Measurements from ENCODE around the gene VIPAS39.

VIPAS39 gene
- 15.0 to 26.4 reads per million in 2 donors for total RNA-seq

DNA sequence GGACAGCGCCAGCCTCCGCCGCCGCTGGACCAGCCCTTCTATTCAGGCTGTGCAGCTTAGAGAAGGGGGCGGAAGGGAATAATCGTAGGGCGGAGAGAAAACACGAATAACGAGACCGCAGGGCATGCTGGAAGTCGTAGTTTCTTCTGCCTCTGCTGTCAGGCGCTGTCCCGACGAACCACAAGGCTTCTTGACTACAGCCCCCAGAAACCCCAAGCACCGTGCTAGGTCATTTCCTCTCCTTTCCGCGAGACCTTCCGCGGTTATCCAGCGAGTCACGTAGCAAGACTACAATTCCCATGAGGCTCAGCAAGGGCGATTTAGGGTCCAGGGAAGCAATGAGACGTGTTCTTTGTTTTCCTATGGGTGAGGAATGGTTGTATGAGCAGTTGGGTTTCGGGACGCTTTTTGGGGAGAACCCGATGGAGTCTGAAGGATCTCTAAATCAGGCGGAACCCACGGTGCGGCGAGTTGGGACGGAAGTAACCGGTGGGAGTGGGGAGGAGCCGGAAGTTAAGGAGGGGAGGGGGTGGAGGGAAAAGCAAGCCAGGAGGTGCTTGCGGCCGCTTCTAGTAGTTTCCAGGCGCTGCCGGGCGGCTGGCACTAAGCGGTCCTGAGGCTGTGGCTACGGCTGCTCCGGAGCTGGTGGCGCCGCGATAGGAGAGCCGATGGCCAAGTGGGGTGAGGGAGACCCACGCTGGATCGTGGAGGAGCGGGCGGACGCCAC is at the start of gene VIPAS39, which contains the start of gene AHSA1:
VIPAS39 (minus strand) TSS at position 80 of the 727 bp plus-strand sequence. CDS start 3,499 bp downstream, outside the sequence.
AHSA1 (plus strand) TSS at position 572 of the 727 bp plus-strand sequence; CDS start at position 669, 97 bp downstream.
- peak; percentile 85 for DNase-seq

DNA sequence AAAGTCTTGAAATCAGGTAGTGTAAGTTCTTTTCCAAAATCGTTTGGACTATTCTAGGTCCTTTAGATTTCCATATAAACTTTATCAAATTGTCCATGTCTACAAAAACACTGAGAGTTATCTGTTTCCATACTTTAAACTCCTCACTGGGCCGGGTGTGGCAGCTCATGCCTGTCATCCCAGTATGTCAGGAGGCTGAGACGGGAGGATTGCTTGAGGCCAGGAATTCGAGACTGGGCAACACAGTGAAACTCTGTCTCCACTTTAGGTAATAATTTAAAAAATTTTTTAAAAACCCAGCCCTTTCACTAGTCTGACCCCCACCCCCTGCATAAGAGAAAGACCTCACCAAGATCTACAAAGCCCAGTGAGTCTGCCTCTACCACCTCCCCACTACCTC is 47.6 kb upstream of the VIPAS39 start:
- DNase-seq: no peak

- no peak for DNase-seq
These were observed 45.7 kb upstream of the VIPAS39 start for GRCh38 chr14:77503138-77503537.

DNA sequence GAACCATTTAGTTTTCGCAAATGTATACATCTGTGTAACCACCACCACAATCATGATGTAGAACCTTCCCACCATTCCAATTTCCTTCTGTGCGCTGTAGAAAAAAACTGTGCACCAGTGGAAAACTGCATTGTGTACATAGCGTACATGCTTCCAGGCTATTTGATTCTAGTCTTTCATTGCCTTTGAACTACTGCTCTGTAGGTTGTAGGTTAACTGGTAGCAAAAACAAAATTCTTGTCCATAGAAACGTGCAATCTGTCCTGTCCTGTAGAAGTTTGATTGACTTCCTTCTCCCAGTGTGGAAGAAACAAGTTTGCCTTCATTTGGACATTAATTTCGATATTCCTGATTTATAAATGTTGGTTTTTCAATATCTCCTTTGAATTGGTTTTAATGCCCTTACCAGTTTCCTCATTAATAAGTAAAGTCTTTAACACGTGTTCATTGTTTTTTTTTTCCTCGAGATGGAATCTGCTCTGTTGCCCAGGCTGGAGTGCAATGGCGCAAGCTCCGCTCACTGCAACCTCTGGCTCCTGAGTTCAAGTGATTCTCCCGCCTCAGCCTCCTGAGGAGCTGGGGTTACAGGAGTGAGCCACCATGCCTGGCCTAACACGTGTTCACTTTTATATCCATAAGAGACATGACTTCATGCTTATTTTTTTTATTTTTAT is 44.8 kb upstream of the VIPAS39 start:
- DNase-seq: no peak

GRCh38 chr14:77498984-77499527 is 41.7 kb upstream of the VIPAS39 start:
- no peak for DNase-seq

DNA sequence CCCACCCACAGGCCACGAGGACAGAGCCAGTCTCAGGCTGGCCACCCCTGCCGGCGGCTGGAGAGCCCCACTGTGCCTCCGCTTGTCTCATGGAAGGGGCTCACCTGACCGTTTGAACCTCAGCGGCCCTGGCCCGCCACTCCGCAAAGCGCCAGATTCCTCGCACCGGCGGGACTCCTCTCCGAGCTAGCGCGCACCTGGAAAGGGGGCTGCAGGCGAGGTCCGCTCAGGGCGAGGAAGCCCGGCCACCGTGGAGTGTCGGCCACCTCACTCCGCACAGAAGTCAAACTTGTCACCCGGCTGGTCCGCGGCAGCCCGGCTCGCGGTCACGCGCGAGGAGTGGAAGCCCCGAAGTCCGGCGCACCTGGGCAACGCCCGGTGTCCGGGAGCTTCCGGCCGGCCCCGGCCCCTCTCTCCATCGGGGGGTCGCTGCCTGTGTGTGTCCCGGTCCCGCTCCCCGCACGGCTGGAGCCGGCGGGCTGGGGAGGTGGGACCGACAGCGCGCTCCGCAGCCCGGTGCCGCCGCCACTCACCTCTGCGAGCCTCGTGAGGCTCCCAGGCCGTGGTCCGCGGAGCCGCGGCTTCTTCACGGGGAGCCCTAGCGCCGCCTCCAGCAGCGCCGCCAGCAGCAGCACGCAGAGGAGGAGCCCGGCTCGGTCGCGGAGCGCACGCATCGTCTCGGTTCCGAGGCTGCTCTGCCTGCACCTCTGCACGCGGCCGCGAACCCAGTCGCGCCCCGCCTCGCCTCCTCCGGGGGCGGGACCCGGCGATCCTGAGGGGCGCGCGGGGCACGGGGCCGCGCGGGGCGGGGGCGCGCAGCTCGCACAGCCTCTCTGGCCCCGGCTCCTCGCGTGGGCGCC is 40.9 kb upstream of the VIPAS39 start, which contains the start of gene ISM2:
ISM2 (minus strand) TSS at position 697 of the 860 bp plus-strand sequence; CDS start at position 674, 23 bp downstream.
- peak; percentile 6 for DNase-seq

GRCh38 chr14:77495334-77495733 is 37.9 kb upstream of the VIPAS39 start:
- no peak for DNase-seq

- no peak for DNase-seq
These were observed 33.7 kb upstream of the VIPAS39 start for GRCh38 chr14:77491056-77491455.

- DNase-seq: no peak
These were observed 33.1 kb upstream of the VIPAS39 start for GRCh38 chr14:77490347-77490986.

GRCh38 chr14:77489041-77489440 is 31.6 kb upstream of the VIPAS39 start:
- DNase-seq: no peak

DNA sequence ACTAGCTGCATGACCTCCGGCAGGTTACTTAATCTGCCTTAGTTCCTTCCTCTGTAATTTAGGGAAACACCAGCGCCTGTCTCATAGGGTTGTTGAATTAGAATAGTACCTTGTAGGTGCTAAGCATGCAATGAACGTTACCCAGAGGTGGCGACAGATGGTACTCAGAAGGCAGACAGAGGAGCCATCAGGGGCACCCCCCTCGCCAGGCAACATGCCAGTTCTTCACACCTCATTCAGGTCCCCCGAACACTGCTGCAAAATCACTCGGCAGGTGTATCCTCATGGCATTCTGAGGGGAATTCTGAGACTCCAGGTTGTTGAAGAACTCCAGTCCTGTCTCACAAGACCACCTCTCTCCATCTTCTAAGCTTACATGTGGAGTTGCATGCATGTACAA is 31.2 kb upstream of the VIPAS39 start:
- no peak for DNase-seq

DNA sequence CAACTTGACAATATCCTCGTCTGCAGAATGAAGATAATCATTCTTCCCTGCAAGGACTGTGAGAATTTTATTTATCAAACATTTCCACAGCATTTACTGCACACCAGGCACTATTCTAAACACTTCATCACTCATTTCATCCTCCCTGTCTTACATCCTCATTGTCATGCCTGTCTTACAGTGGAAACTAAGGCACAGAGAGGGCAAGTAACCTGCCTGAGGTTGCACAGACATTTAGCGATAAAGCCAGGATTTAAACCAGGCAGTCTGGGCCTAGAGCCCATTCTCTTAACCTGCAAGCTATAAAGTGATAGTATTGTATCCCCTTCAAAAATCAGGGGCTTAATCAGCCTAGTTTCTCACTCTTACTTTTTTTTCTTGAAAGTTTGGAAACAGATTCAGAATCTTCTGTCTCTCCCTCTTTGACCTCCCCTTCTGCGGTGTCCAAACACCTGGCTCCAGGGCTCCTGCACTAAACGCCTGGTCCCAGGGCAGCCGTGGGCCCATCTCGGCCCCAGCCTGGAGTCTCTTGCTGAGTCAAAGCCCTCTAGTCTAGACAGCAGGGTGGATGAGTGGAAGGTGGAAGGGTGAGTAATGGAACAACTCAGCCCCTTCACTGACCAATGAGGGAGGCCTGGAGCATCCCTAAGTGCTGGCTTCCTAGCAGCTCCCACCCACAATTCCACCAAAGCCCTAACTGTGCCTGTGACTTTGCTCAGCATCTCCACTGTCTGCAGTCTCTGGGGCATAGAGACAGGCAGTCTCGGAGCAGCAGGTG is 28.7 kb upstream of the VIPAS39 start:
- no peak for DNase-seq

DNA sequence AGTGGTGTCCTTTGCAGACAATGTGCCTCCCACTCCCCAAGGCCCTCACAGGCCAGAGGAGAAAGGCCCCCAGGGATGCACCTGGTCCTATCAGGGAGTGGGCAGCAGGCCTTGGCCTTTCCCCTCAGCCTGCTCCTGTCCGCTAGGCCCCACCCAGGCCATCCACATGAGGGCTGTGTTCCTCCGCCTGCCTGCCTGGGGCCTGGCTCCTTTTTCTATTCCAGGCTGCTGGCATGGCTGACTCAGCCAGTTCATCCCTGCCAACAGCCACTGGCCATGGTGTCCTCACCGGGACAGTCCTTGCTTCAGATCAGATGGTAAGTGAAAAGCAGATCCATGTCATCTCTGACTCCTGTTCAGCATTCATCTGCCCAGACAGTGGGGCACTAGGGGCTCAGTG is 27.9 kb upstream of the VIPAS39 start:
- no peak for DNase-seq

DNA sequence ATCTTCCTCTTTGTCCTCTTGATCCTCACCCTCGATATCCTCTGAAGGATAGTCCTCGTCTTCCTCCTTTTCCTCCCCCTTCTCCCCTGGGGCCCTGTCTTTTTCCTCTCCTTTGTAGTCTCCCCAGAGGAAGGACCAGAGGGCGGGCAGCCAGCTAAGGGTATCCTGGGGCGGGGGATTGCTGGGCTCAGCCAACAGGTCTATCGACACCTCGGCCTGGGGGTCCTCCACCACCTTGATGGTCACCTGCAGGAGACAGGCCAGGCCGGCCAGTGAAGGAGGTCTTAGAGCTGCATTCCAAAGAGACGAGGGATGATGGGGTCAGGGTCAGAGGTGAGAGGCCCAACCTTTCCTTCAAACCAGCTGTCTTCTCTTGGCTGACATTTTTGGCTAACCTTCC is 25.0 kb upstream of the VIPAS39 start:
- no peak for DNase-seq

GRCh38 chr14:77478796-77479195 is 21.4 kb upstream of the VIPAS39 start:
- DNase-seq: no peak

- no peak for DNase-seq
These were observed 20.6 kb upstream of the VIPAS39 start for GRCh38 chr14:77478029-77478428.

GRCh38 chr14:77475432-77476115 is 18.2 kb upstream of the VIPAS39 start:
- no peak for DNase-seq

DNA sequence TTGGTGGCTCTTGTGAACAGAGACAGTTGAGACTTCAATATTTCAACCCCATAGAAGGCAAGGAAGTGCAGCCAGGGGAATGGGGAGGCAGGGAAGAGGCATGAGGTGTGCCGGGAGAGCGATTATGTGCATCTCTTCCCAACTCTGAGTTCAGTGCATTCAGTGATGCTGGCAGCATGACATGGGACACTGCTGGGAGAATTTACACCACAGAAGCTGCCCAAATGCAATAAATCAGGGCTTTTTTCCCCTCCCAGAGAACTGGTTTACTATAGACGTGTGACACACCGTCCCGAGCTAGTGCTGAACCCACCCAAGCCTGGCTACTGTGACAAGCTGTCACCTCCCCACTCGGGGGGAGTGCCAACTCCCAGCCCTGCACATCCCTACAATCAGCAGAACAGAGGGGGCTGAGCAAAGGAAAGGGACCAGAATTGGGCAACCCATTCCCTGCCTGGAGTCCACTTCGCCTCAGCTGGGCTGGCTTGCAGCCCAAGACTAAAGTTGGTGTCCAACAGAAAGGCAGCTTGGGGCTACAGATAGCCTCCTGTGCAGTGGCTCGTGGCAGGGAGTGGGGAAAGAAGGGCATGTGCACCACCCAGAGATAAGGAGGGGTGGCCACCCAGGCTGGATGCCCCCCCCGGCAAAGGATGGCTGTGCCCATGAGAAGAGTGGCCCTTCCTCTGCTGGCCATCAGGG is 17.2 kb upstream of the VIPAS39 start:
- DNase-seq: no peak

DNA sequence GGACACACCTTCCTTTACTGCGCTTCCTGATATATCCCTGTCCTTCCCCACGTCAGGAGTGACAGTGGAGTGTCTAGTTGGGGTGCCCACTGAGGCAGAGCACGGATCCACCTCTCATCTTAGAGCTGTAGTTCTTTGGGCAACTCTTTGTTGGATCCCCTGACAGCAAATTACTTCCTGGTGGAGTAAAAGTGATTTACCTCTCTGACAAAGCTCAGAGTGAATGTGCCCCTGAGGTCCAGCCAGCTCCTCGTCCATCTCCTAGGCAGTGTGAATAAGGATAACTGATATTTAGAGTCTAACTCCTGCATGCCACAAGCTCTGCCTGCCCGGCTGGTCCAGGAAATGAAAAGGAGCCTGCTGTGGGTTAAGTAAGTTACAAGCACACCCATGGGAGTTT is 16.5 kb upstream of the VIPAS39 start:
- no peak for DNase-seq

GRCh38 chr14:77470224-77470870 is 12.9 kb upstream of the VIPAS39 start:
- DNase-seq: no peak

All from T-helper 9 cell (primary cell).